HG03060 (cell line): ENCODE results near the gene CARMIL3.

ENCODE experiments used
- ATAC-seq: cut with Tn5 transposase; IDR thresholded peaks from one replicate; pipeline ENCODE4 v1.9.1; 2021; ENCODE audit warnings: low read depth, moderate number of reproducible peaks; ENCODE audit not compliant: unreplicated experiment

The CARMIL3 gene

DNA sequence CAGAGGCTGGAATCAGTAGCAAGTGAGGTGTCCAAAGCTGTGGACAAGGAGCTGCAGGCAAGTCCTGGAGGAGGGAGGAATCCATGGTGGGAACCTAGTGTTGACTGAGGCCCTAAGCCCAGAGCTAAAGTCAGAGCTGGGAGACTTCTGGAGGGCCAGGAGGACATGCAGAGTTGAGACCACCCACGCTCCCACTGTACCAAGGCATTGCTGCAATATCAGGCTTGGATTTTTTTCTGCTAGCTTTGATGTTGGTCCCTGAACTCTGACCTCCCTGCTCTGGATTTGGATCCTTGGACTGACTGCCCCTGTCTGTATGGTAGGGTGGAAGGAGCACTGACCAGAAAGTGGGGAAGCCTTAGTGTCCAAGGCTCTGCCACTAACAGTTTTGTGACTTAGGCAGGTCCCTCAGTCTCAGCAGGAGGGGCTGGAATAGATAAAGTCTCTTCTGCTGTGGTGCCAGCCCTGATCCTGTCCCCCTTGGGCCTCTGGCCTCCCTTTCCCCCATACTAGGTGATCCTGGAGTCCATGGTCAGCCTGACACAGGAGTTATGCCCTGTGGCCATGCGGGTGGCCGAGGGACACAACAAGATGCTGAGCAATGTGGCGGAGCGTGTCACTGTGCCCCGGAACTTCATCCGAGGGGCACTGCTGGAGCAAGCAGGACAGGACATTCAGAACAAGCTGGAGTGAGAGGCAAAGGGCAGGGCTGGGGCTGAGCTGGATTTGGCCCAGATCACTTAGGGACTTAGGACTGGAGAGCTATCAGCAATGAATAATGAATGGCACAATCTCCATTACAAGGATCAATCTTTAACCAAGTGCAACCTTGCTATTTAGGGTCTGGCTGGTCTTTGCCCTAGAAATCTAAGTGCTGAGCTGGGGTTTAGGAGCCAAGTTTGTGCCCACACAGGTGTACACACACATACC, 9.4 kb downstream of the CARMIL3 start:
- no peak for ATAC-seq

GRCh38 chr14:24062216-24062980, 10.6 kb downstream of the CARMIL3 start:
- ATAC-seq: no peak

DNA sequence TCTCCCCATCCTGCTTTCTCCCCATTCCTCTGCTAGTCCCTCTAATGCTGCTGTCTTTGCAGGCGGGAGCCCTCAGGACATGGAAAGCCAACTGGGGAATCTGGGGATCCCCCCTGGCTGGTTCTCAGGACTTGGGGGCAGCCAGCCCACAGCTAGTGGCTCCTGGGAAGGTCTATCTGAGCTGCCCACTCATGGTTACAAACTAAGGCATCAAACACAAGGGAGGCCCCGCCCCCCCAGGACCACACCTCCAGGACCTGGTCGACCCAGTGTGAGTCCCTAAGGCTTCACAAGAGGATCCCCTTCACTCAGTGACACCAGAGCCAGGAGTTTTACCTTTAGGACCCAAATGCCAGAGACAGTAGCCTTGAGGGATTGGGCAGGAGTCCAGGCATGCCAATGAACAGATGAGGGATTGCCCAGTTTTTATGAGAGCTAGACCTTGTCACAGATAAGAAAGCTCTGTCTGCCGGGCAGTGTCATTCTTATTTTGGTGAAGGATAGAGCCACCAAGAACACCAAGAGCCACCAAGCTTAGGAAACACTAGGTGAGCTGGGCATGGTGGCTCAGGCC, 11.5 kb downstream of the CARMIL3 start:
- no peak for ATAC-seq

- ATAC-seq: no peak
Observed at GRCh38 chr14:24064091-24064795, 12.4 kb downstream of the CARMIL3 start.

GRCh38 chr14:24064856-24065255, 13.0 kb downstream of the CARMIL3 start:
- ATAC-seq: no peak

- no peak for ATAC-seq
Observed at GRCh38 chr14:24065408-24065807, 13.6 kb downstream of the CARMIL3 start.

GRCh38 chr14:24066496-24067132, 14.8 kb downstream of the CARMIL3 start:
- ATAC-seq: no peak

GRCh38 chr14:24067133-24068082, 15.6 kb downstream of the CARMIL3 start:
- ATAC-seq: no peak

GRCh38 chr14:24068711-24069410, 17.1 kb downstream of the CARMIL3 start:
- no peak for ATAC-seq

- ATAC-seq: no peak
Observed at GRCh38 chr14:24069411-24069735, 17.6 kb downstream of the CARMIL3 start.

DNA sequence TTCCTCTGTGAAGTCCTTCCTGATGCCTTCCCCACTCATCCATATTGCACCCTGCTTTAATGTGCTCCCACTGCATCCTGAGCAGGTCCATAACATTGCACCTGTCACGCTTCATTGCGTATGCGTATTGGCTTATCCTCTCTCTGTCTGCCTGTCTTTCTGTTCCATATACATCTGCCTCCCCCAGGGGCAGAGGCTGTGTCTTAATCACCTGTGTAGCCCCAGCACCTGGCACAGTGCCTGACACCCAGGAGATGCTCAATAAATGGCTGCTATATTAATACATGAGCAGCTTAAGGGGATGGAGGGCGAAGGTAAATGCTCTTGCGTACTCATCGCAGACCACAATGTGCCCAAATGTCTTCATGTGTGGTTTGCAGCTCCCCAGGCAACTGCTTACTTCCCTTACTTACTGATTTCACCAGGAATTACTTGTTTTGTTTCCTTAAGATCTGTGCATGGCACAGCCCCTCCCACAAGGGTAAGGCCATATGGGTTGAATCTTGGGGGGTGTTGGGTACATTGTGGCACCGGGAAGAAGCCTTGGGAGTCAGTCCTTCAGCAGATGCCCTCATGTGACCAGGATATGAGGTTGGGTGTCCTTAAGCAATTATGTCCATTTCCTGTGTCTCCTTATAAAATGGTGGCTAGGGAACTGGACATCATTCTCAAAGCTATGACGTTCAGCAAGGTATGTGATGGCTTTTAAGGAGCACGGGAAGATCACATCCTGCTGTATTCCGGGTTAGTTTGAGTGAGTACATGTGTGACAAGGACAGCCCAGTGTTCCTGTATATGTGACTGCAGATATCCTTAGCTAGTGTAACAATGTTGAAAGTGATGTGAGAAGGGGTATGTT, 18.7 kb downstream of the CARMIL3 start:
- no peak for ATAC-seq

DNA sequence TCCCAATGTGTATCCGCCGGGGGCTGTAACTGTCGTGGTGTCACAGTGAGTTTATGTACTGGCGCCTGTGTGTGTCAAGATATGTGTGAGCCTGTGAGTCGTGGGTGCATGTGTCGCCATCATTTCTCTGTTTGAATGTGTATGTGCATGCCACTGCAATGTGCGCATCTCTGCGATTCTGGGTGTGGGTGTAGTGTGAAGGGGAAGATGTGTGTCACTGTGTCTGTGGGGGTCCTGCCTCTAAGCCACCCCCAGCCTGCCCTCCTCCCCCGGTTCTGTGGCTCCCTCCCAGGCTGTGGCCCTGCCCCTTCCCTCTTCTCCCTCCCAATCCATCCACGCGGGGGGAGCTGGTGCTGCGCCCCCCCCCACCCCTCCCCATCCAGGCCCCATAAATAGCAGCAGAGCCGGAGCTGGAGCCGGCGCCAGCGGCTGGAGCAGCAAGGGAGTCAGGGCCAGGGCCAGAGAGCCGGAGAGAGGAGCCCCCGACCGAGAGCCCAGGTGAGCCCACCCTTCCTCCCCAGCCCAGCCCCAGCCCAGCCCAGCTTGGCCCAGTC, 19.4 kb downstream of the CARMIL3 start, which contains the start of gene CPNE6:
CPNE6 (plus strand) TSS at position 419 of the 554 bp plus-strand sequence. CDS start 1,375 bp downstream, outside the sequence.
- ATAC-seq: no peak

- no peak for ATAC-seq
Observed at GRCh38 chr14:24071836-24072430, 20.1 kb downstream of the CARMIL3 start.

- ATAC-seq: no peak
Observed at GRCh38 chr14:24072436-24072835, 20.6 kb downstream of the CARMIL3 start.

GRCh38 chr14:24072881-24073877, 21.4 kb downstream of the CARMIL3 start:
- ATAC-seq: no peak
